ENCODE data around the gene KCNMA1. TPM values are rescaled to one million over a fixed set of nuclear protein-coding genes. Genes with fewer than 3 reads are reported as not detected.
A peak's percentile ranks its signal among the peaks of the same experiment; 100 is the strongest.

Gene KCNMA1
- polyA plus RNA-seq, 1 of the 3 experiments (the other 2 are of a cell fraction) = 107 TPM

DNA sequence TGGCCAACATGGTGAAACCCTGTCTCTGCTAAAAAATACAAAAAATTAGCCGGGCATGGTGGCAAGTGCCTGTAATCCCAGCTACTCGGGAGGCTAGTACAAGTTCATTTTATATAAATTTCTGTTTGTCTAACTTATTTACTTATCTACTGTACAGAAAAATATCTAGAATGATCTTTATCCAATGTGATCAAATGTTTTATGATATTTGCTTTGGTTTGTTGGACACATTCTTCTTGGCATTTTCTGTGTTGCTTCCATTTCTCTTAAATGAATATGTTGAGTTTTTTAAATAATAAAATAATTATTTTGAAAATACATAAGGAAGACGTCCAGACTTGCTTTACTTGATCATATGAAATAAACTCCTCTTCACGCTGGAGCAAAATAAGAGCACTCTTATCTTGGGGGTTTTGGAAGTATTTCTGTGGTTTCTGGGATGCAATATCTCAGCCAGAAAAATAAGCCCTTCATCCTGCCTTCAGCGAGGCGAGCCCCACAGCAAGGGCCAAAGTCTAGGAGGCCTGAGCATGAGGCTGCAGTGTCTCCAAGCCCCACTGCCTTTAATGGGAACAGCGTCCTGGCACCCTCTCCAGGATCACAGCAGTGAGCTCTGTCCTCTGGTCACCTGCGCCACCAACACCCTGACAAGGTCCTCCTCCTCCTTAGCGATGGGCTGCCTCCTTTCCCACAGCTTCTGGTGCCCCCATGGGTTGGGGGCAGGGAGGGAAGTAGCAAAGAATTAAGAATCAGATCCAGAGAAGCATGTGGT, 480.2 kb downstream of the KCNMA1 start:
- Histone ChIP-seq H3F3A (replicated peaks; ENCODE audit: insufficient read depth) (peaks cover 38% of the 10 kb centered on the region), H3K9ac (0 out of 2 replicates have a peak overlapping the region, but pooled peaks have one; percentile 5), H3K4me3 (ENCODE audit: low read depth in 2 of 2, low read length in 1 of 2) (no peak overlapping the region), H3K9me3 (no peaks in the 10 kb centered on the region), H3K79me2 (ENCODE audit: insufficient read depth) (no peaks in the 10 kb centered on the region), H3K9me2 (no peaks in the 10 kb centered on the region), H4K20me1 (ENCODE audit: insufficient read depth) (no peaks in the 10 kb centered on the region), H3K4me2 (no peak overlapping the region), H3K36me3 (replicated peaks in 1 of 2; ENCODE audit: control insufficient read depth in 1 of 2, insufficient read depth in 2 of 2, low read length in 1 of 2) (no peaks in the 10 kb centered on the region), H3K4me1 (ENCODE audit: control insufficient read depth in 1 of 2, insufficient read depth in 2 of 2, low read depth in 1 of 2, low read length in 1 of 2) (peaks cover 20 to 25% of the 10 kb centered on the region in 2 experiments), H2AFZ (ENCODE audit: low read depth) (no peak overlapping the region), H3K27ac (ENCODE audit: low read depth in 2 of 2, low read length in 1 of 2) (peak overlapping the region; percentile 67 to 83; a peak in 3 of 4 replicates), H3K27me3 (ENCODE audit: insufficient read depth) (no peaks in the 10 kb centered on the region)
- DNase-seq = no peak
- ChIA-PET POLR2A (no interaction called here), CTCF (interaction anchor here (1.0 to 3.3 kb wide), 3 partner anchors 8 to 16 kb away, joined by 3 to 16 read pairs (median 5); no protein-coding TSS in a partner anchor)
- TF ChIP-seq YY1 (IDR thresholded peaks at IDR 0.05; ENCODE audit: low read depth) (no peak), ZBTB33 (IDR thresholded peaks at IDR 0.05; ENCODE audit: borderline replicate concordance, low read depth) (no peak), GATA2 (CRISPR knock-in tag; IDR thresholded peaks at IDR 0.05) (no peak), FOXM1 (IDR thresholded peaks at IDR 0.05; ENCODE audit: low read depth) (no peak), REST (IDR thresholded peaks at IDR 0.05; ENCODE audit: low read depth, low read length) (no peak), CTCF (IDR thresholded peaks at IDR 0.05) (no peak)
- 88% methylated on average over 7 of the region's 9 CpGs for WGBS (ENCODE audit: low lambda C conversion rate)

All from SK-N-SH (cell line).